ENCODE data around the gene MPO.

The MPO gene

GRCh38 chr17:58265902-58266875, 14.5 kb downstream of the MPO start:
- peaks cover 2% of the 10 kb centered on the region for H3K36me3 Mint-ChIP-seq (ENCODE audit: insufficient read depth)
- H3K9me3 Mint-ChIP-seq = no peaks in the 10 kb centered on the region
- H3K27me3 Mint-ChIP-seq = peaks cover 72% of the 10 kb centered on the region
- no peak overlapping the region for H3K4me3 Mint-ChIP-seq
- ATAC-seq (replicated peaks; ENCODE audit: extremely low read depth, poor library complexity, severe bottlenecking) (no peak), DNase-seq (ENCODE audit: low spot score in 2 of 2) (peak in 1 of 2 donors; percentile 5)
- H3K27ac Mint-ChIP-seq (ENCODE audit: low read depth) = no peak overlapping the region
- H3K4me1 Mint-ChIP-seq = no peaks in the 10 kb centered on the region

- H3K27me3 Mint-ChIP-seq = peaks cover 81% of the 10 kb centered on the region
- H3K36me3 Mint-ChIP-seq (ENCODE audit: insufficient read depth) = peaks cover 2% of the 10 kb centered on the region
- H3K9me3 Mint-ChIP-seq = no peaks in the 10 kb centered on the region
- H3K27ac Mint-ChIP-seq (ENCODE audit: low read depth) = no peak overlapping the region
- H3K4me3 Mint-ChIP-seq = no peak overlapping the region
- no peak for DNase-seq (ENCODE audit: low spot score in 2 of 2)
- no peaks in the 10 kb centered on the region for H3K4me1 Mint-ChIP-seq
- ATAC-seq (replicated peaks; ENCODE audit: extremely low read depth, poor library complexity, severe bottlenecking) = no peak
Observed at GRCh38 chr17:58265271-58265670, 15.5 kb downstream of the MPO start.

GRCh38 chr17:58264407-58265103, 16.2 kb downstream of the MPO start:
- Mint-ChIP-seq H3K27me3 (peaks cover 87% of the 10 kb centered on the region), H3K4me3 (no peak overlapping the region), H3K9me3 (no peaks in the 10 kb centered on the region), H3K27ac (ENCODE audit: low read depth) (no peak overlapping the region), H3K4me1 (no peaks in the 10 kb centered on the region), H3K36me3 (ENCODE audit: insufficient read depth) (peaks cover 2% of the 10 kb centered on the region)
- DNase-seq (ENCODE audit: low spot score in 2 of 2) = no peak
- ATAC-seq (replicated peaks; ENCODE audit: extremely low read depth, poor library complexity, severe bottlenecking) = no peak

GRCh38 chr17:58263773-58264172, 17.0 kb downstream of the MPO start:
- H3K4me3 Mint-ChIP-seq = no peak overlapping the region
- H3K36me3 Mint-ChIP-seq (ENCODE audit: insufficient read depth) = peaks cover 2% of the 10 kb centered on the region

GRCh38 chr17:58262149-58262548, 18.6 kb downstream of the MPO start:
- Mint-ChIP-seq H3K4me1 (no peaks in the 10 kb centered on the region), H3K4me3 (no peak overlapping the region), H3K9me3 (no peaks in the 10 kb centered on the region), H3K27ac (ENCODE audit: low read depth) (no peak overlapping the region), H3K36me3 (ENCODE audit: insufficient read depth) (peaks cover 4% of the 10 kb centered on the region), H3K27me3 (peaks cover 98% of the 10 kb centered on the region)
- DNase-seq (ENCODE audit: low spot score in 2 of 2) (no peak), ATAC-seq (replicated peaks; ENCODE audit: extremely low read depth, poor library complexity, severe bottlenecking) (no peak)

More at GRCh38 chr17:58263773-58264172, 17.0 kb downstream of the MPO start:
- ATAC-seq (replicated peaks; ENCODE audit: extremely low read depth, poor library complexity, severe bottlenecking) = no peak
- Mint-ChIP-seq H3K9me3 (no peaks in the 10 kb centered on the region), H3K27me3 (peaks cover 94% of the 10 kb centered on the region), H3K4me1 (no peaks in the 10 kb centered on the region), H3K27ac (ENCODE audit: low read depth) (no peak overlapping the region)
- no peak for DNase-seq (ENCODE audit: low spot score in 2 of 2)

GRCh38 chr17:58254803-58255202, 25.9 kb downstream of the MPO start:
- no peaks in the 10 kb centered on the region for H3K4me1 Mint-ChIP-seq
- peaks cover 38% of the 10 kb centered on the region for H3K27me3 Mint-ChIP-seq

GRCh38 chr17:58253082-58253481, 27.7 kb downstream of the MPO start:
- Mint-ChIP-seq H3K27me3 (peaks cover 23% of the 10 kb centered on the region), H3K36me3 (ENCODE audit: insufficient read depth) (peaks cover 3% of the 10 kb centered on the region), H3K4me3 (no peak overlapping the region), H3K4me1 (peaks cover 6% of the 10 kb centered on the region), H3K27ac (ENCODE audit: low read depth) (no peak overlapping the region), H3K9me3 (no peaks in the 10 kb centered on the region)
- ATAC-seq (replicated peaks; ENCODE audit: extremely low read depth, poor library complexity, severe bottlenecking) (no peak), DNase-seq (ENCODE audit: low spot score in 2 of 2) (no peak)

More at GRCh38 chr17:58254803-58255202, 25.9 kb downstream of the MPO start:
- DNase-seq (ENCODE audit: low spot score in 2 of 2) (peak in 1 of 2 donors; percentile 6), ATAC-seq (replicated peaks; ENCODE audit: extremely low read depth, poor library complexity, severe bottlenecking) (no peak)
- H3K27ac Mint-ChIP-seq (ENCODE audit: low read depth) = no peak overlapping the region
- no peaks in the 10 kb centered on the region for H3K9me3 Mint-ChIP-seq
- peaks cover 2% of the 10 kb centered on the region for H3K36me3 Mint-ChIP-seq (ENCODE audit: insufficient read depth)
- H3K4me3 Mint-ChIP-seq = no peak overlapping the region

- H3K27me3 Mint-ChIP-seq = peaks cover 13% of the 10 kb centered on the region
- H3K4me3 Mint-ChIP-seq = no peak overlapping the region
- DNase-seq (ENCODE audit: low spot score in 2 of 2) (no peak), ATAC-seq (replicated peaks; ENCODE audit: extremely low read depth, poor library complexity, severe bottlenecking) (no peak)
- peaks cover 2% of the 10 kb centered on the region for H3K36me3 Mint-ChIP-seq (ENCODE audit: insufficient read depth)
- H3K9me3 Mint-ChIP-seq = no peaks in the 10 kb centered on the region
- H3K27ac Mint-ChIP-seq (ENCODE audit: low read depth) = no peak overlapping the region
- peaks cover 14% of the 10 kb centered on the region for H3K4me1 Mint-ChIP-seq
Observed at GRCh38 chr17:58252141-58252540, 28.6 kb downstream of the MPO start.

GRCh38 chr17:58250344-58251011, 30.3 kb downstream of the MPO start:
- peaks cover 14% of the 10 kb centered on the region for H3K4me1 Mint-ChIP-seq
- H3K27me3 Mint-ChIP-seq = peaks cover 18% of the 10 kb centered on the region
- peak overlapping the region; percentile 74 for H3K4me3 Mint-ChIP-seq
- ATAC-seq (replicated peaks; ENCODE audit: extremely low read depth, poor library complexity, severe bottlenecking) (no peak), DNase-seq (ENCODE audit: low spot score in 2 of 2) (no peak)
- no peaks in the 10 kb centered on the region for H3K9me3 Mint-ChIP-seq
- no peak overlapping the region for H3K27ac Mint-ChIP-seq (ENCODE audit: low read depth)
- H3K36me3 Mint-ChIP-seq (ENCODE audit: insufficient read depth) = peaks cover 2% of the 10 kb centered on the region

GRCh38 chr17:58249270-58250133, 31.2 kb downstream of the MPO start:
- Mint-ChIP-seq H3K4me1 (peaks cover 14% of the 10 kb centered on the region), H3K27ac (ENCODE audit: low read depth) (no peak overlapping the region), H3K36me3 (ENCODE audit: insufficient read depth) (peaks cover 2% of the 10 kb centered on the region), H3K4me3 (peak overlapping the region; percentile 74), H3K27me3 (peaks cover 14% of the 10 kb centered on the region), H3K9me3 (no peaks in the 10 kb centered on the region)
- ATAC-seq (replicated peaks; ENCODE audit: extremely low read depth, poor library complexity, severe bottlenecking) (peak; percentile 86), DNase-seq (ENCODE audit: low spot score in 2 of 2) (peak; percentile 61 to 75)

- ATAC-seq (replicated peaks; ENCODE audit: extremely low read depth, poor library complexity, severe bottlenecking) (no peak), DNase-seq (ENCODE audit: low spot score in 2 of 2) (no peak)
- peaks cover 14% of the 10 kb centered on the region for H3K4me1 Mint-ChIP-seq
- H3K4me3 Mint-ChIP-seq = peak overlapping the region; percentile 74
- H3K9me3 Mint-ChIP-seq = no peaks in the 10 kb centered on the region
- peaks cover 2% of the 10 kb centered on the region for H3K36me3 Mint-ChIP-seq (ENCODE audit: insufficient read depth)
- H3K27me3 Mint-ChIP-seq = peaks cover 20% of the 10 kb centered on the region
- no peak overlapping the region for H3K27ac Mint-ChIP-seq (ENCODE audit: low read depth)
Observed at GRCh38 chr17:58248955-58249269, 31.8 kb downstream of the MPO start.

All from central memory CD8-positive, alpha-beta T cell (primary cell).